Measurements from ENCODE around the gene SEC24D.
"Not testable (repeated sequence)": the region's sequence is repeated elsewhere in the genome, so short reads cannot be mapped to it uniquely, and the experiment has no call there.

SEC24D gene, protein sequence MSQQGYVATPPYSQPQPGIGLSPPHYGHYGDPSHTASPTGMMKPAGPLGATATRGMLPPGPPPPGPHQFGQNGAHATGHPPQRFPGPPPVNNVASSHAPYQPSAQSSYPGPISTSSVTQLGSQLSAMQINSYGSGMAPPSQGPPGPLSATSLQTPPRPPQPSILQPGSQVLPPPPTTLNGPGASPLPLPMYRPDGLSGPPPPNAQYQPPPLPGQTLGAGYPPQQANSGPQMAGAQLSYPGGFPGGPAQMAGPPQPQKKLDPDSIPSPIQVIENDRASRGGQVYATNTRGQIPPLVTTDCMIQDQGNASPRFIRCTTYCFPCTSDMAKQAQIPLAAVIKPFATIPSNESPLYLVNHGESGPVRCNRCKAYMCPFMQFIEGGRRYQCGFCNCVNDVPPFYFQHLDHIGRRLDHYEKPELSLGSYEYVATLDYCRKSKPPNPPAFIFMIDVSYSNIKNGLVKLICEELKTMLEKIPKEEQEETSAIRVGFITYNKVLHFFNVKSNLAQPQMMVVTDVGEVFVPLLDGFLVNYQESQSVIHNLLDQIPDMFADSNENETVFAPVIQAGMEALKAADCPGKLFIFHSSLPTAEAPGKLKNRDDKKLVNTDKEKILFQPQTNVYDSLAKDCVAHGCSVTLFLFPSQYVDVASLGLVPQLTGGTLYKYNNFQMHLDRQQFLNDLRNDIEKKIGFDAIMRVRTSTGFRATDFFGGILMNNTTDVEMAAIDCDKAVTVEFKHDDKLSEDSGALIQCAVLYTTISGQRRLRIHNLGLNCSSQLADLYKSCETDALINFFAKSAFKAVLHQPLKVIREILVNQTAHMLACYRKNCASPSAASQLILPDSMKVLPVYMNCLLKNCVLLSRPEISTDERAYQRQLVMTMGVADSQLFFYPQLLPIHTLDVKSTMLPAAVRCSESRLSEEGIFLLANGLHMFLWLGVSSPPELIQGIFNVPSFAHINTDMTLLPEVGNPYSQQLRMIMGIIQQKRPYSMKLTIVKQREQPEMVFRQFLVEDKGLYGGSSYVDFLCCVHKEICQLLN

DNA sequence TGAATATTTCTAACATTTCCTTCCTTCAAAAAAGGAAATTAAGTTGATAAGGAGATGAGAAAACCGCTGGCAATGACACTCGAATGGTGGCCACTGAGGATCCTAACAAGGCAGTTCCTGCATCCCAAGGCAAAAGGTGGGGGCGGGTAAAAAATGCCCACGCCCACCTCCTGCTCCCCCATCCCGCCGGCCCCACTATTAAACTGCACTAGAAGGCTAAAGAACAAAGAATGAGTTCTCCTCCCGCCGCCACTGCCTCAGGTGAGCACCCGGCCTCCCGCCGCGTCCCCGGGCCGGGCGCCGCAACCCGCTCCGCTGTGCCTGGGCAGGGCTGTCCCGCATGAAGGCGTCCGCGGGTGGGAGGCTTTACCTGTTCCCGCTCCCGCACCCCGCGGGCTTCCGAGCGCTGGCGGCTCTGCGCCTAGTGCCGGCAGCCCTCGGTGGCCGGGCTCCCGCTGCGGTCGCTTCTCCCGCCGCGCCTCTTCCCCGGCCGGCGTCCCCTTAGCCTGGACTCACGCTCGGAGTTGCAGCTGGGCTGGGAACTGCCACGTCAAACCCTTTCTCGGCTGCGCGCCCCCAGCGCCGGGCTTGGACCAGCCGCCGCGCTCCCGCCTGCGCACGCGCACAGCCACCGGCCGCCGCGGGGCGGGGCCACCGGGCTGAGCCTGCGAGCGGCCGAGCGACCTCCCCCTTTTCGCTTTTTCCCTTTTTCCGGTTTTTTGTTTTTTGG lies at the start of gene SEC24D:
TSS of gene SEC24D (minus strand) at position 556 of the 730 bp plus-strand sequence. CDS start 2,430 bp downstream, outside the sequence.
- peak; percentile 54 for DNase-seq

DNA sequence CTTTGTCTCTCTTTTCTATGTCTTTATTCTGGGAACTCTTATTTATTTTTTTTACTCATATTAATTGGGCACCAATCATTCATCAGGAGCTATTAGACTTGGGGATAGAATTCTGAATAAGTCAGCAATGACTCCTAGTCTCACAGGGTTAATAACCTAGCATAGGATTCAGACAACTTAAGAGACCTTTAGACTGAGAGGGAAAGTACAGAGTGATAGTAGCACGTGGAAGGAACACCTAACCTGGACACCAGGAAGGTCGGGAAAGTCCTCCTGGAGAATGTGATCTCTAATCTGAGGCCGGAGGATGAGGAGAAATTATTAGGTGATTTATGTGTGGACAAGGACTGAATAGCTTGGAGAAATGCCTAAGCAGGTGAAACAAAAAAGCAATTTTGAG lies 48.8 kb upstream of the SEC24D start:
- DNase-seq: no peak

DNA sequence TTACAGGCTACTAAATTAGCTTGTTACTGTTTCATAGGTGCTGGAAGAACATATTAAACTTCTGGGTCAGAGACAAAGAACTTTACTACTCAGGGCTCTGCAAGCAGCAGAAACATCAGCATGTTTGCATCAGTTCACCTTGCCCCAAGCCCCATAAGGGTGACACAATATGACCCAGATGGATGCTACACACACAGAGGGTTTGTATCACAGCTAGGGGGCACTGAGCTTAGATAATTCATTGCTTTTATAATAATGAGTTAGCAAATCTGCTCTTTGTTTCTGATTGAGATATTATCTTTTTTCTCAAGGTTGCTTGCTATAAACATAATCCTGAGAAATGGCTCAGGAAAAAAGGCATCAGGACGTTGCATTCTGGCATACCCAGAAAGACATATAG lies 47.9 kb upstream of the SEC24D start:
- no peak for DNase-seq

DNA sequence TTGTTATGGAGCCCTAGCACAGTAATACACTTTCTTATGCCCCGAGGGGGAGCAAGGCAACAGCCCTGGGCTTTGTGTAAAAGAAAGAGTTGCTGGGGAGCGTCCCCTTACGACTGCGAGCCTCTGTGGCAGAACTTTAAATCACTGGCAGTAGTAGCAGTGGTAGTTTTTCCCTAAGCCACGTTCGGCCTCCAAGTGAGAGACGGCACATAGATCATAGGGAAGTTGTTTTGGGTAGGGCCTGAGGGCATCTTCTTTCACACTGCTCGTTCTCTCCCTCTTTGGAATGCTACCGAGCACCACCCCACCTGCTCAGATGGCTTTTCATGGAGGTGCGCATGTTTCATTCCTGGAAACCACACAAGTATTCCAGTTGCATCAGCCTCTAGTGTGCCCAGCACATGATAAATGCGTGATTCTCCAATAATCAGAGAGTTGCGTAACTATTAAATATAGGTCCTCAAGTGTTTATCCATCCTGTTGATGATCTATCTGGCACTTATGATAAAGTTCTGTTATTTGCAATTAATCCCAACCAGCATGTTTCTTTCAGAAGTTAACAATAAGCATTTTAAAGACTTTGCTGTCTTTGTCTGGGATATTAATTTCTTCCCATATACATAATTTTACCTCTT lies 45.7 kb upstream of the SEC24D start:
- DNase-seq: no peak

DNA sequence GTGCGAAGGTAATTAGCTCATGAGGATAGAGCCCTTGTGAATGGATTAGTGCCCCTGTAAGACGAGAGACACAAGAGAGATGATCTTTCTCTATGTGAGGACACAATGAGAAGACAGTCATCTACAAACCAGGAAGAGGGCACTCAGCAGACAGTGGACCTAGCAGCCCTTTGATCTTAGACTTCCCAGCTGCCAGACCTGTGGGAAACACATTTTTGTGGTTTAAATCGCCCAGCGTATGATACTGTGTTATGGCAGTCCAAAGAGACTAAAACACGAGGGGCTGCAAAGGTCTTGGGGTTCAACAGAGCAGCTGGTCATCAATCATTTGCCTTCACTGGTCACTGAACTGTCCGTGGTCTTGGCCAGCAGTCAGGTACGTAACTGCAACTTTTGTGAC lies 43.5 kb upstream of the SEC24D start:
- no peak for DNase-seq

DNA sequence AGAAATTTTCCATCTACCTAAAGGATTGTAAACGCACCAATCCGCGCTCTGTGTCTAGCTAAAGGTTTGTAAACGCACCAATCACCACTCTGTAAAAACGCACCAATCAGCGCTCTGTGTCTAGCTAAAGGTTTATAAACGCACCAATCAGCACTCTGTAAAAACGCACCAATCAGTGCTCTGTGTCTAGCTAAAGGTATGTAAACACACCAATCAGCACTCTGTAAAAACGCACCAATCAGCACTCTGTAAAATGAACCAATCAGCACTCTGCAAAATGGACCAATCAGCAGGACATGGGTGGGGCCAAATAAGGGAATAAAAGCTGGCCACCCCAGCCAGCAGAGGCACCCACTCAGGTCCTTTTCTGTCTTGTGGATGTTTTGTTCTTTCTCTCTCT lies 42.6 kb upstream of the SEC24D start:
- DNase-seq: not testable (repeated sequence)

DNA sequence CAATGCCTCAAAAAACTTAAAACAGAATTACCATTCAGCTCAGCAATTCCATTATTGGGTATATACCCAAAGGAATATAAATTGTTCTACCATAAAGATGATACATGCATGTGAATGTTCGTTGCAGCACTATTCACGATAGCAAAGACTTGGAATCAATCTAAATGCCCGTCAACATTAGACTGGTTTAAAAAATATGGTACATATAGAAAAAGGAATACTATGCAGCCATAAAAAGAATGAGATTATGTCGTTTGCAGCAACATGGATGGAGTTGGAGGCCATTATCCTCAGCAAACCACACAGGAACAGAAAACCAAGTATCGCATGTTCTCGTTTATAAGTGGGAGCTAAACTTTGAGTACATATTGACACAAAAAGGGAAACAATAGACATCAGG lies 41.9 kb upstream of the SEC24D start:
- no peak for DNase-seq

DNA sequence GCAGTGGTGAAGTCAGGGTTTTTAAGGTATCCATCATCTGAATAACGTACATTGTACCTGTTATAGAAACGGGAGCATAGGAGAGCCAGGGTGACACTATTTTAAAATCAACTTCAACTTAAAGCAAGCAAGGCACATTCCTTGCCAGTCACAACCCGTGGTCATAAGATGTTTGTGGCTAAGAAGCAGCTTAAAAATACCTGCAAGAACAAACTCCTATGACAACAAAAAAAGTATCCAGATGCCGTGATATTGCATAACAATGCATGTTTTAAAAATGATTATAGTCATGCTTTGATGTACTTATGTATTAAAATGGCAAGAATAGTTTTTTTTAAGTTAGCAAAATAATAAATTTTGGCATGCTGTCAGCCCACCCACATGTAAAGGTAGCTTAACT lies 36.3 kb upstream of the SEC24D start:
- no peak for DNase-seq

DNA sequence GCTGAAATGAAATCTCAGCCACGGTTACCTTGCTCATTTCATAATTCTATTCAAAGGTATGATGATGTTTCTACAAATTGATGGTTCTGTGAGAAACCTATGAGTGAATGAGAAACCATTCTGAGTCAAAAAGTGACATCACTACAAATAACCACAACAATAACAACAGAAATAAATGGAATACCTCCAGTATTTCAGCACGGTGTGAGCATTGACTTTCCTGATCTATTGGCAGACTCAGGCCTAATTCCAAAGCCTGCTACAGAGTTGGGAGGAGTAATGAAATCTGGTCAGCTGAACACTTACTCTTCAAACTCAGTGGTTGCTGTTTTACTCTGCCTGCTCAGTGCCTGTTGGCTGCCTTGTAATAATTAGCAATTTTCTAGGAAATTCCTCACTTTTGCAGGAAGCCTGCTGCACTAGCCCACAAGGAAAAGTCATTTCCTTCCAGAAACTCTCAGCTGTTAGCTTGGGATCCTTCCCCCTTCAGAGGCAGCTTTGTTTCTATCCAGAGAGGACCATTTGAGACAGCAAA lies 33.9 kb upstream of the SEC24D start:
- no peak for DNase-seq

DNA sequence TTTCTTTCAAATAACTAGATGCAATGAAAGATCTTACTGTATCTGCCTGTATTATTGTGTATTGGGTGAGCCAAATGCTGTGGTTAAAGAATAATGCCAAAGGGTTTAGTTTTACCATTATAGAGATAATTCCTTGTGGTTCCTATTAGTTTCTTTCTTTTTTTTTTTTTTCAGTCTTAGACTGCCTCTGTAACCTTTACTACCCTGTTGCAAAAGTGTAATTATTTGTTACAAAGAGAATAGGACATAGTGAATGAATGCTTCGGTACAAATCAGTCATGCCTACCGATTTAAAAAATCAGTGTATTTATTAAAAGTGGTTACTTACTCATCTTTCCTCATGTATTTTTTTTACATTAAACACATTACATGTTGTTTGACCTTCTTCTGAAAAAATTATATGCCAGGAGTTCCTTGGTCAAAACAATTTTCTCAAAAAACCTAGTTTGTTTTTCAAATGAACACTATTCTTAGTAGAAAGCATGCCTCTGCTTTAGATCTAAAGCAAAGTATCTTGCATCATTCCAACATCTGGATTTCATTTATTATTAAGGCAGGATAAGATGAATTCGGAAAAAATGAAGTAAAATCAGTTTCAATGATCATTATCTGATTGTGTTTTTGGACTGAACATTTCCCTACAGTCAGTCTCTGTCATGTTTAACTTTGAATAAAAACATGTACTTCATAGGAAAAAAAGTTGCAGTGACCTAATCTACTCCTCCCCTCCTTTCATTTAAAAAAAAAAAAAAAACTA lies 31.6 kb upstream of the SEC24D start:
- DNase-seq: no peak

DNA sequence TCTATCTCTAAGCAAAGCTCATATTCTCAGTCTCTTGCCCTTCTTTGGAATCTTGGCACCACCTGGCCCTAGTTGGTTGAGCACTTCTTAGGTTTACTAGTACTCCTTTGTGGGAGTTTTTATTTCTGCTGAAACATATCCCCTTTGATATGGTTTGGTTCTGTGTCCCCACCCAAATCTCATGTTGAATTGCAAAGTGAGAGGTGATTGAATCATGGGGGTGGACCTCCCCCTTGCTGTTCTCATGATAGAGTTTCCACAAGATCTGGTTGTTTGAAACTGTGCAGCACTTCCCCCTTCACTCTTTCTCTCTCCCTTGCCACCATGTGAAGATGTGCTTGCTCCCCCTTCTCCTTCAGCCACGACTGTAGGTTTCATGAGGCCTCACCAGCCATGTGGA lies 30.5 kb upstream of the SEC24D start:
- DNase-seq: no peak

DNA sequence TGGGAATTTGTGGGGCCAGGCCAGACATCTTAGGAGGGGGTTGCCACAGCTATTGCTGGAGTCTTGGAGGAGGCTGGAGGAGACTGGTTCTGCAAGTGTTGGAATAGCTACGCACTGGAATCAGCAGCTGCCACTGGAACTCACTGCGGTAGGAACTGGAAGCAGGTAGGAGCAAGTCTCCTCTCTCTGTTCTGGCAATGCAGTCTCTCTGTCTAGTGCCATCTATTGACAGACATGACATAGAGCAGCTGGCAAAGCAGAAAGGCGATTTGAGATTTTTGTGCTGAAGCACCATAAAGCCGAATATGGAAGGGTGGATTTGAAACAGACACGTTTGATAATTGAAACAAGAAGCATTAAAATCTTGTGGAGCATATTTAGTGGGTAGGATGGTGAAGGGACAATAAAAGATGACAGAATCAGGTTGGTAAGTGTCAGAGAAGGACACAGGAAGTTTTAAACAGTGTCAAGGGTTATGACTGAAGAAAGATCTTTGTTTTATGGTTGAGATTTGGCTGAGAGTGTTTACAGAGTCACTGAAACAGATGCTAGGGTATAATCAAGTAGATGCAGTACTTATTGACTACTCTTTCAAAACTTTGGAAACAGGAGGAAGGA lies 29.3 kb upstream of the SEC24D start:
- DNase-seq: no peak

DNA sequence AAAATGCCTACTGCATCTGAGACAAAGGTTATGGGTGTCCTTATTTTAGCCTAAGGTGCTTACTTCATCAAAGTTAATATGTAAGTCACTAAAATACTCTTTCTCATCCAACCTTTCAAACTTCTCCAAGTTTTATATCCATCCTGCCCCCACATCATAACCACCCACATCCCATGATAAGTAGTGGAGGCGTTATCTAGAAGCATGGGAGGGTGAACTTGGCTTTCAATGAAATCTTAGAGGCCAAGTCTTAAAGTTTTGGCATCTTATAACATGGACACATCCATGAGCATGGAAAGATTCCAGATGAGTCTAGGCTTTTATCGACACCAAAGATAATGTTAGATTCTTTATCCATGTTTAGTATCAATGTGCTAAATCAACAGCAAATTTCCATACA lies 22.9 kb upstream of the SEC24D start:
- no peak for DNase-seq

DNA sequence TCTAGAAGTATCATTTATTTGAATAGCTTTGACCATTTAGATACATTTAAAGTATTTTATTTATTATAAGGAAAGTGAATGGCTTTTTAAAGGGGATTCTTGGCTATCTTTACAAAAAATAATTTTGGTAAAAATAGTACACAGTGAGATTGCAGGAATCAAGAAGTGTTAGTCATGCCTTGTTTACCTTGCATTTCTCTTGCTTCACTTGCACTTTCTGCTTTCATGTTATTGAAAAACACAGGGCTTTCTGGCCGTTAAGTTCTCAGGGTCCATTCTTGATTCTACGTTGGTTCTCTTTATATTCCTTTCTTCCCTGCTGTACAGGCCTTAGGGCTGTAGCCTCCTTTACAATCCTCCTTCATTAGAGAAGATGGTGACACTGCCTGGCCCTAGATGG lies 21.8 kb upstream of the SEC24D start:
- no peak for DNase-seq

DNA sequence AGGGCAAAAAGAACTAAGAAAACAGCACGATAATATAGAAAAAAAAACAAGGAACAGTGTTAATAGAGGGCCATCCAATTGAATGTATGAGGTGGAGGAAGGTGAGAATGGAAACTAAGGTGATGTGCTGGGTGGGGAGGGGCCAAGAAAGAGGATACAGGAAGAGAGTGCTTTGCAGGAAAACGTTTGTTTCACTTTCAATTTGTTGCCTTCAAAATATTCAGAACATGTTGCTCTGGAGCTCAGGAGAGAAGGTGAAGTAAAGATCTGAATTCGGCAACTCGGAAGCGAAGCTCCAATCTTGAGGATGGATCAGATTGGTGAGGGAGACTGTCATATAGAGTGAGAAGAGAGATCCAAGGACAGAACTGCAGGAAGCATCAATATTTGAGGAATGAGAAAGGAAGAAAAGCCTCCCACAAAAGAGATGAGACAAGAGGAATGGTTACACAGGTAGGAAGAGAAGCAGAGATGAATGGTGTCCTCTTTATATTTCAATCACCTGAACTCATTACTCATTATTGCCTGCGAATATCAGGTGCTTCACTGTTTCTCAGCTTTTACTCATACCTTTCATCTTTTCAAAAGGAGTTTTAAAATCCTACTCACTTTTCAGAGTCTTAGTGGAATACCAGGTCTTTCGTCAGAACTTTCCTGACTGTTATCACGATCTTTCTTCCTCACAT lies 14.7 kb upstream of the SEC24D start:
- DNase-seq: no peak

DNA sequence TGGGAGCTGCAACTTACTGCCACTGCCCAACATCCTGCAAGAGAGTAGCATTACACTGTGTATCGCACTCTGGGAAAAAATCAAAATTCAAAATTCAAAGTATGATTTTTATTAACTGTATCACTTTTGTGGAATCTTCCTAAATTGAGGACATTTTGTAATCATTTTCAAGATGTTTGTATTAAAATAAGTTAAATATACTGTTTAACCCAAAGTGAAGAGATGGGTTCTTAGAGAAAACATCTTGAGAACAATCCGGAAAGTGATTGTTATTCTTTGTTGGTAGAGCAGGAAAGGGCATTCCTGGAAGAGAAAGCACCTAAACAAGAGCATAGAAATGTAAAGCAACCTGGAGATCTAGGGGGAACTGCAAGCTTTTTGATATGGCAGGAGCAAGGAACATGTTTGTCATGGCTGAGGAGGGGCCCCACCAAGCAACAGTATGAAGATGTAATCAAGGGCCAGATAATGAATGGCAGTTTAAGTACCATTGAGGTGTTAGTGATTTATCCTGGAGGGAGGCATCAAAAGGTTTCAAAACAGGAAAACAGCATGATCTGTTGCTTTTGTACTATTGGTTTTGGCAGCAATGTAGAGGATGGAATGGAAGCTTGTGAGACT lies 14.1 kb upstream of the SEC24D start:
- no peak for DNase-seq

DNA sequence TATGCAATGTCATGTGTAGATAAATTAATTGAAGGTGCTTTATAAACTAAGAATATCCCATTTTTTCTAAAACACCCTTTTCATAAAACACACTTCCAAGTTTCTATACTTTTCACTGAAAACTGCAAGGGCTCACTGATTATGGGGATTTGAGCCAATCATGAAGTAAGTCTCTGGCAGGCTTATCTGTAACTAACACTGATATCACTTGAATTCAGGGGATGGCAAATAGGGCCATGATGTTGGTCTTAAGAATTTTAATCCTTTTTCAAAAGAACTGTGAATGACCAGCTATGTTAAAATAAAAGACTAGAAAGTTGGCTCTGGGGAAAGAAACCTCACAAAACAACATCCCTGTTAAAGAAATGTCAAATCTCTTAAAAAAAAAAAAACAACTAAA lies 13.0 kb upstream of the SEC24D start:
- no peak for DNase-seq

DNA sequence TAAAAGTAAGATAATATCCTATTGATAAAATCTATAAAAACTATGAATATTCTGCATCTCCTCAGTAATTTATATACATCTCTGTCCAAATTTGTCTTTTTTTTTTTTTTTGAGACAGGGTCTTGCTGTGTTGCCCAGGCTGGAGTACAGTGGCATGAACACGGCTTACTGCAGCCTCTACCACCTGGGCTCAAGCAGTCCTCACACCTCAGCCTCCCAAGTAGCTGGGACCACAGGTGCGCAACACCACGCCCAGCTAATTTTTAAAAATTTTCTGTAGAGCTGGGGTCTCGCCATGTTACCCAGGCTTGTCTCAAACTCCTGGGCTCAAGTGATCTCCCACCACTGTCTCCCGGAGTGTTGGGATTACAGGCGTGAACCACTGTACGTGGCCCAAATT lies 12.3 kb upstream of the SEC24D start:
- no peak for DNase-seq

DNA sequence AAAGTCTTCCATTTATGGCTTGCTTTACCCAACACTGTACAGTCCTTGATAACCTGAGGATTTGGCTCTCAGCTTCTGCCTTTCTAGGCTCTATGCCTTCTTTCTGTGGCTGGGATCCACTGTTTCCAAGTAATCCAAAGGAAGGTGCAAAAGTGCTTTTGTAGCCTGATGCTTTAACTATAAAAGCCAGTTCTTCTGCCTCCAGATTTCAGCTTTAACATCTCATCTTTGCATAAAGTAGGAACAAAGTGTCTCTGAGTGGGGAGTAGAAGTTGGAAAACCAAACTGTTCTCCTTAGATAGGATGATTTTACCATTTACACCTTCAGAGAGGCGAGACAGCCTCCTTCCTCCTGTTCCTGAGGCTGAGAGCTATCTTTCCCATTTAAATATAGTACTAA lies 11.1 kb upstream of the SEC24D start:
- DNase-seq: no peak

DNA sequence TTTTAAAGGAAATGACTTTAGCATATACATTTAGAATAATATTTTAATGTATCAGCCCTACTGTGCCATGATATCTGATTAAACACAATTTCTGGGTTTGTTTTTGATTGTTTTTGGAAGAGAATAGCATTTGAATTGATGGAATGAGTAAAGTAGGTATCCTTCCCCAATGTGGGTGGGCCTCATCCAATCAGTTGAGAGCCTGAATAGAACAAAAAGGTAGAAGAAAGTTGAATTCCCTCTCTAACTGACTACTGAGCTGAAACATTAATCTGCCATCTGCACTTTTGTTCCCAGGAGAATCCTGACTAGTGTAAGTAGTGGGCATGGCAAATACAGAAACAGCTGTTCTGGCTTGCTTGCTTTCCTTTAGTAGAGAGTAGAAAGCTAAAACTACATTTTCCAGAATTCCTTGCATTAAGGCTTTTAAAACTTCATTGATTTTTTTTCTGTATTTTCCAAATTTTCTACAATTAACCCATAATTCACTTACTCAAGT lies 9.7 kb upstream of the SEC24D start:
- DNase-seq: no peak

Measured in GF-D8 (cell line).